GM21529 (cell line): ENCODE data around the gene ETNPPL.

Experiments
- ATAC-seq: cut with Tn5 transposase; IDR thresholded peaks from one replicate; pipeline ENCODE4 v1.9.1; 2021; ENCODE audit not compliant: unreplicated experiment

ETNPPL gene

GRCh38 chr4:108700081-108700757, 62.6 kb downstream of the ETNPPL start:
- no peak for ATAC-seq

- no peak for ATAC-seq
Observed at GRCh38 chr4:108696160-108696559, 66.7 kb downstream of the ETNPPL start.

- ATAC-seq = no peak
Observed at GRCh38 chr4:108695062-108695461, 67.8 kb downstream of the ETNPPL start.

GRCh38 chr4:108694423-108694822, 68.4 kb downstream of the ETNPPL start:
- no peak for ATAC-seq

GRCh38 chr4:108693819-108694218, 69.0 kb downstream of the ETNPPL start:
- no peak for ATAC-seq

GRCh38 chr4:108693211-108693610, 69.6 kb downstream of the ETNPPL start:
- no peak for ATAC-seq
